Upper lobe of left lung (tissue), 4 donors: ENCODE results near the gene TNS4.

Experiments used
- POLR2A ChIP-seq, 4 donors: fragments of 450-650 bp; IDR thresholded peaks; one replicate each; pipeline ENCODE4 v1.5.1; 2016 to 2017; ENCODE audit warnings: antibody characterized with exemption in 4 of 4, mild to moderate bottlenecking in 2 of 4
- TF ChIP-seq, protein P1 (sequence below), 6 experiments: fragments of 450-650 bp in 4 of 6; fragments of 200-600 bp in 2 of 6; sonication (generic) in 2 of 6; IDR thresholded peaks; one replicate each; pipeline ENCODE4 v1.5.1; 2016 to 2019; ENCODE audit warnings: antibody characterized with exemption in 6 of 6

- TF ChIP-seq, protein P1, sequence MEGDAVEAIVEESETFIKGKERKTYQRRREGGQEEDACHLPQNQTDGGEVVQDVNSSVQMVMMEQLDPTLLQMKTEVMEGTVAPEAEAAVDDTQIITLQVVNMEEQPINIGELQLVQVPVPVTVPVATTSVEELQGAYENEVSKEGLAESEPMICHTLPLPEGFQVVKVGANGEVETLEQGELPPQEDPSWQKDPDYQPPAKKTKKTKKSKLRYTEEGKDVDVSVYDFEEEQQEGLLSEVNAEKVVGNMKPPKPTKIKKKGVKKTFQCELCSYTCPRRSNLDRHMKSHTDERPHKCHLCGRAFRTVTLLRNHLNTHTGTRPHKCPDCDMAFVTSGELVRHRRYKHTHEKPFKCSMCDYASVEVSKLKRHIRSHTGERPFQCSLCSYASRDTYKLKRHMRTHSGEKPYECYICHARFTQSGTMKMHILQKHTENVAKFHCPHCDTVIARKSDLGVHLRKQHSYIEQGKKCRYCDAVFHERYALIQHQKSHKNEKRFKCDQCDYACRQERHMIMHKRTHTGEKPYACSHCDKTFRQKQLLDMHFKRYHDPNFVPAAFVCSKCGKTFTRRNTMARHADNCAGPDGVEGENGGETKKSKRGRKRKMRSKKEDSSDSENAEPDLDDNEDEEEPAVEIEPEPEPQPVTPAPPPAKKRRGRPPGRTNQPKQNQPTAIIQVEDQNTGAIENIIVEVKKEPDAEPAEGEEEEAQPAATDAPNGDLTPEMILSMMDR (IDR thresholded peaks at IDR 0.05), result no peak
- TF ChIP-seq POLR2A (IDR thresholded peaks at IDR 0.05), result no peak
Measured at GRCh38 chr17:40466298-40466971, 35.0 kb downstream of the TNS4 start.
